ENCODE data around the gene CCT8.
"Not testable (repeated sequence)": the region's sequence is repeated elsewhere in the genome, so short reads cannot be mapped to it uniquely, and the experiment has no call there.

The CCT8 gene

GRCh38 chr21:29033871-29034270 lies 39.6 kb downstream of the CCT8 start:
- Histone ChIP-seq H3K9ac (ENCODE audit: low read length) (no peak overlapping the region), H3K27me3 (ENCODE audit: control insufficient read depth, insufficient read depth, low read length) (no peaks in the 10 kb centered on the region), H3K9me3 (ENCODE audit: control insufficient read depth, low read depth, low read length) (no peaks in the 10 kb centered on the region), H3K4me3 (ENCODE audit: low read length) (no peak overlapping the region), H3K36me3 (ENCODE audit: control insufficient read depth, low read depth, low read length) (peaks cover 74% of the 10 kb centered on the region), H3K4me1 (ENCODE audit: control insufficient read depth, low read depth, low read length) (no peaks in the 10 kb centered on the region), H3K27ac (ENCODE audit: low read length) (no peak overlapping the region)

GRCh38 chr21:29033301-29033700 lies 40.1 kb downstream of the CCT8 start:
- H3K36me3 ChIP-seq (ENCODE audit: control insufficient read depth, low read depth, low read length), result peaks cover 69% of the 10 kb centered on the region

GRCh38 chr21:29030909-29031308 lies 42.5 kb downstream of the CCT8 start:
- H3K36me3 ChIP-seq (ENCODE audit: control insufficient read depth, low read depth, low read length), result peaks cover 45% of the 10 kb centered on the region
- no peaks in the 10 kb centered on the region for H3K9me3 ChIP-seq (ENCODE audit: control insufficient read depth, low read depth, low read length)
- H3K27ac ChIP-seq (ENCODE audit: low read length), result no peak overlapping the region
- no peak overlapping the region for H3K9ac ChIP-seq (ENCODE audit: low read length)
- H3K4me3 ChIP-seq (ENCODE audit: low read length), result no peak overlapping the region
- no peaks in the 10 kb centered on the region for H3K27me3 ChIP-seq (ENCODE audit: control insufficient read depth, insufficient read depth, low read length)
- no peaks in the 10 kb centered on the region for H3K4me1 ChIP-seq (ENCODE audit: control insufficient read depth, low read depth, low read length)

More at GRCh38 chr21:29033301-29033700, 40.1 kb downstream of the CCT8 start:
- H3K9ac ChIP-seq (ENCODE audit: low read length), result no peak overlapping the region
- H3K4me1 ChIP-seq (ENCODE audit: control insufficient read depth, low read depth, low read length), result no peaks in the 10 kb centered on the region
- no peaks in the 10 kb centered on the region for H3K9me3 ChIP-seq (ENCODE audit: control insufficient read depth, low read depth, low read length)
- H3K27ac ChIP-seq (ENCODE audit: low read length), result no peak overlapping the region
- no peak overlapping the region for H3K4me3 ChIP-seq (ENCODE audit: low read length)
- H3K27me3 ChIP-seq (ENCODE audit: control insufficient read depth, insufficient read depth, low read length), result no peaks in the 10 kb centered on the region

- Histone ChIP-seq H3K36me3 (ENCODE audit: control insufficient read depth, low read depth, low read length) (peaks cover 39% of the 10 kb centered on the region), H3K4me3 (ENCODE audit: low read length) (no peak overlapping the region), H3K4me1 (ENCODE audit: control insufficient read depth, low read depth, low read length) (peaks cover 4% of the 10 kb centered on the region), H3K27ac (ENCODE audit: low read length) (no peak overlapping the region), H3K9me3 (ENCODE audit: control insufficient read depth, low read depth, low read length) (no peaks in the 10 kb centered on the region), H3K9ac (ENCODE audit: low read length) (no peak overlapping the region), H3K27me3 (ENCODE audit: control insufficient read depth, insufficient read depth, low read length) (no peaks in the 10 kb centered on the region)
These were observed 43.9 kb downstream of the CCT8 start for GRCh38 chr21:29029524-29029923.

GRCh38 chr21:29025328-29025713 lies 48.1 kb downstream of the CCT8 start:
- peaks cover 10% of the 10 kb centered on the region for H3K36me3 ChIP-seq (ENCODE audit: control insufficient read depth, low read depth, low read length)
- peak overlapping the region; percentile 96 for H3K4me3 ChIP-seq (ENCODE audit: low read length)
- peaks cover 4% of the 10 kb centered on the region for H3K4me1 ChIP-seq (ENCODE audit: control insufficient read depth, low read depth, low read length)
- H3K27ac ChIP-seq (ENCODE audit: low read length), result peak overlapping the region; percentile 89
- no peaks in the 10 kb centered on the region for H3K27me3 ChIP-seq (ENCODE audit: control insufficient read depth, insufficient read depth, low read length)
- H3K9ac ChIP-seq (ENCODE audit: low read length), result peak overlapping the region; percentile 85
- H3K9me3 ChIP-seq (ENCODE audit: control insufficient read depth, low read depth, low read length), result no peaks in the 10 kb centered on the region

GRCh38 chr21:29024474-29025327 lies 48.7 kb downstream of the CCT8 start, which contains the start of gene USP16:
Gene USP16, plus strand, starts transcription at chr21:29024668. Its CDS starts 3,246 bp downstream, at chr21:29027914.
- Histone ChIP-seq H3K9ac (ENCODE audit: low read length) (peak within 1 kb of the TSS; percentile 85), H3K27ac (ENCODE audit: low read length) (peak within 1 kb of the TSS; percentile 89), H3K27me3 (ENCODE audit: control insufficient read depth, insufficient read depth, low read length) (no peaks in the 10 kb centered on the region), H3K36me3 (ENCODE audit: control insufficient read depth, low read depth, low read length) (peaks cover 4% of the 10 kb centered on the region), H3K4me3 (ENCODE audit: low read length) (peak within 1 kb of the TSS; percentile 96), H3K9me3 (ENCODE audit: control insufficient read depth, low read depth, low read length) (no peaks in the 10 kb centered on the region), H3K4me1 (ENCODE audit: control insufficient read depth, low read depth, low read length) (peaks cover 4% of the 10 kb centered on the region)

GRCh38 chr21:29022166-29022565 lies 51.3 kb downstream of the CCT8 start:
- Histone ChIP-seq H3K36me3 (ENCODE audit: control insufficient read depth, low read depth, low read length) (no peaks in the 10 kb centered on the region), H3K27me3 (ENCODE audit: control insufficient read depth, insufficient read depth, low read length) (no peaks in the 10 kb centered on the region), H3K4me1 (ENCODE audit: control insufficient read depth, low read depth, low read length) (peaks cover 12% of the 10 kb centered on the region), H3K9me3 (ENCODE audit: control insufficient read depth, low read depth, low read length) (no peaks in the 10 kb centered on the region), H3K27ac (ENCODE audit: low read length) (no peak overlapping the region), H3K4me3 (ENCODE audit: low read length) (no peak overlapping the region), H3K9ac (ENCODE audit: low read length) (no peak overlapping the region)

GRCh38 chr21:29018540-29018939 lies 54.9 kb downstream of the CCT8 start:
- Histone ChIP-seq H3K9me3 (ENCODE audit: control insufficient read depth, low read depth, low read length) (no peaks in the 10 kb centered on the region), H3K9ac (ENCODE audit: low read length) (peak overlapping the region; percentile 94), H3K36me3 (ENCODE audit: control insufficient read depth, low read depth, low read length) (no peaks in the 10 kb centered on the region), H3K4me3 (ENCODE audit: low read length) (peak overlapping the region; percentile 94), H3K27me3 (ENCODE audit: control insufficient read depth, insufficient read depth, low read length) (no peaks in the 10 kb centered on the region), H3K27ac (ENCODE audit: low read length) (no peak overlapping the region), H3K4me1 (ENCODE audit: control insufficient read depth, low read depth, low read length) (peaks cover 8% of the 10 kb centered on the region)

GRCh38 chr21:29017639-29018237 lies 55.7 kb downstream of the CCT8 start:
- Histone ChIP-seq H3K36me3 (ENCODE audit: control insufficient read depth, low read depth, low read length) (no peaks in the 10 kb centered on the region), H3K4me1 (ENCODE audit: control insufficient read depth, low read depth, low read length) (peaks cover 8% of the 10 kb centered on the region), H3K9me3 (ENCODE audit: control insufficient read depth, low read depth, low read length) (peaks cover 2% of the 10 kb centered on the region), H3K4me3 (ENCODE audit: low read length) (peak overlapping the region; percentile 94), H3K27ac (ENCODE audit: low read length) (no peak overlapping the region), H3K9ac (ENCODE audit: low read length) (peak overlapping the region; percentile 94), H3K27me3 (ENCODE audit: control insufficient read depth, insufficient read depth, low read length) (no peaks in the 10 kb centered on the region)

- H3K4me1 ChIP-seq (ENCODE audit: control insufficient read depth, low read depth, low read length); H3K4me3 ChIP-seq (ENCODE audit: low read length): not testable (repeated sequence)
These were observed 62.2 kb downstream of the CCT8 start for GRCh38 chr21:29011236-29011635.

GRCh38 chr21:29008367-29008766 lies 65.1 kb downstream of the CCT8 start:
- no peaks in the 10 kb centered on the region for H3K27me3 ChIP-seq (ENCODE audit: control insufficient read depth, insufficient read depth, low read length)
- H3K9me3 ChIP-seq (ENCODE audit: control insufficient read depth, low read depth, low read length), result peaks cover 2% of the 10 kb centered on the region
- H3K4me1 ChIP-seq (ENCODE audit: control insufficient read depth, low read depth, low read length), result no peaks in the 10 kb centered on the region
- no peak overlapping the region for H3K27ac ChIP-seq (ENCODE audit: low read length)
- no peak overlapping the region for H3K4me3 ChIP-seq (ENCODE audit: low read length)
- no peak overlapping the region for H3K9ac ChIP-seq (ENCODE audit: low read length)
- H3K36me3 ChIP-seq (ENCODE audit: control insufficient read depth, low read depth, low read length), result peaks cover 4% of the 10 kb centered on the region

More at GRCh38 chr21:29011236-29011635, 62.2 kb downstream of the CCT8 start:
- H3K27ac ChIP-seq (ENCODE audit: low read length); H3K9me3 ChIP-seq (ENCODE audit: control insufficient read depth, low read depth, low read length); H3K9ac ChIP-seq (ENCODE audit: low read length); H3K27me3 ChIP-seq (ENCODE audit: control insufficient read depth, insufficient read depth, low read length); H3K36me3 ChIP-seq (ENCODE audit: control insufficient read depth, low read depth, low read length): not testable (repeated sequence)

Data from iPS-18a (cell line).